ENCODE measurements around the gene CREG2.

The CREG2 gene

GRCh38 chr2:101409699-101410098 lies 22.4 kb upstream of the CREG2 start:
- DNase-seq = no peak

- no peak for DNase-seq
Measured at GRCh38 chr2:101408925-101409324, 21.6 kb upstream of the CREG2 start.

GRCh38 chr2:101405351-101405899 lies 18.1 kb upstream of the CREG2 start:
- no peak for DNase-seq

- no peak for DNase-seq
Measured at GRCh38 chr2:101403745-101404144, 16.4 kb upstream of the CREG2 start.

GRCh38 chr2:101402630-101403029 lies 15.3 kb upstream of the CREG2 start:
- DNase-seq = no peak

- DNase-seq = no peak
Measured at GRCh38 chr2:101401906-101402305, 14.6 kb upstream of the CREG2 start.

GRCh38 chr2:101401326-101401665 lies 14.0 kb upstream of the CREG2 start:
- DNase-seq = no peak

GRCh38 chr2:101400506-101401325 lies 13.4 kb upstream of the CREG2 start:
- DNase-seq = no peak

- no peak for DNase-seq
Measured at GRCh38 chr2:101400048-101400447, 12.7 kb upstream of the CREG2 start.

- DNase-seq = no peak
Measured at GRCh38 chr2:101399021-101399799, 11.9 kb upstream of the CREG2 start.

GRCh38 chr2:101398116-101398821 lies 11.0 kb upstream of the CREG2 start:
- DNase-seq = peak; percentile 75

- DNase-seq = peak; percentile 93
Measured at GRCh38 chr2:101396316-101396717, 9.0 kb upstream of the CREG2 start.

GRCh38 chr2:101395545-101396315 lies 8.4 kb upstream of the CREG2 start:
- peak; percentile 9 for DNase-seq

GRCh38 chr2:101388232-101388631 lies 929 bp upstream of the CREG2 start:
- DNase-seq = peak; percentile 59

- no peak for DNase-seq
Measured at GRCh38 chr2:101386599-101387150, 628 bp downstream of the CREG2 start.

- DNase-seq = no peak
Measured at GRCh38 chr2:101383016-101383541, 4.2 kb downstream of the CREG2 start.

GRCh38 chr2:101382442-101382841 lies 4.9 kb downstream of the CREG2 start:
- no peak for DNase-seq

GRCh38 chr2:101380376-101380775 lies 6.9 kb downstream of the CREG2 start:
- peak; percentile 52 for DNase-seq

- no peak for DNase-seq
Measured at GRCh38 chr2:101379091-101379490, 8.2 kb downstream of the CREG2 start.

- no peak for DNase-seq
Measured at GRCh38 chr2:101375653-101376052, 11.7 kb downstream of the CREG2 start.

- no peak for DNase-seq
Measured at GRCh38 chr2:101374821-101375561, 12.3 kb downstream of the CREG2 start.

Data from fibroblast of skin of abdomen (primary cell).